Measurements from ENCODE around the gene RNF181. TPM values are rescaled to one million over a fixed set of nuclear protein-coding genes. Genes with fewer than 3 reads are reported as not detected.
A peak's percentile ranks its signal among the peaks of the same experiment; 100 is the strongest.

Gene RNF181
- total and polyA plus RNA-seq, 2 of the 13 experiments (the other 11 are each of a cell fraction or from before 2014, with no cell fraction given), result 224 to 578 TPM

GRCh38 chr2:85598594-85599340 is 3.2 kb downstream of the RNF181 start (continued):
- TF ChIP-seq ETS1 (CRISPR knock-in tag; IDR thresholded peaks at IDR 0.05) (no peak), HNRNPL (IDR thresholded peaks at IDR 0.05; ENCODE audit: low read depth, low read length) (0 out of 2 replicates have a peak, but pooled peaks have one; percentile 57), ZNF777 (CRISPR knock-in tag; IDR thresholded peaks at IDR 0.05) (0 out of 2 replicates have a peak, but pooled peaks have one; percentile 17), THAP7 (CRISPR knock-in tag; IDR thresholded peaks at IDR 0.05) (0 out of 2 replicates have a peak, but pooled peaks have one; percentile 34), KLF9 (CRISPR knock-in tag; IDR thresholded peaks at IDR 0.05; ENCODE audit: low read depth) (no peak), ZNF740 (CRISPR knock-in tag; IDR thresholded peaks at IDR 0.05) (0 out of 2 replicates have a peak, but pooled peaks have one; percentile 24), BATF2 (CRISPR knock-in tag; IDR thresholded peaks at IDR 0.05) (no peak), SP1 (IDR thresholded peaks at IDR 0.05) (no peak), SP1 (CRISPR knock-in tag; IDR thresholded peaks at IDR 0.05) (no peak), POLR2A (IDR thresholded peaks at IDR 0.05; ENCODE audit: insufficient read depth in 1 of 2, low read depth in 2 of 2, low read length in 2 of 2) (peak in 1 of 2 experiments; percentile 12; a peak in 1 of 4 replicates)
